ENCODE measurements around the gene MGST1. TPM values are rescaled to one million over a fixed set of nuclear protein-coding genes. Genes with fewer than 3 reads are reported as not detected.

MGST1 gene, protein sequence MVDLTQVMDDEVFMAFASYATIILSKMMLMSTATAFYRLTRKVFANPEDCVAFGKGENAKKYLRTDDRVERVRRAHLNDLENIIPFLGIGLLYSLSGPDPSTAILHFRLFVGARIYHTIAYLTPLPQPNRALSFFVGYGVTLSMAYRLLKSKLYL
- total RNA-seq (1 to 10 TPM; 1.4 to 9.6 (median 5.9) TPM), polyA plus RNA-seq (1 to 10 TPM; 2.0 to 5.5 (median 5.3) TPM)
- long read RNA-seq, donor 1, partial matches to known transcripts, result 0 of 2 reads
- long read RNA-seq, donor 1, other reads (novel, unspliced or antisense), result 0 of 2 reads
- long read RNA-seq, donor 2, transcript MGST1-205 (4 exons, 914 nt), result major isoform, 7 of 8 reads
- long read RNA-seq, donor 2, partial matches to known transcripts, result 0 of 8 reads
- long read RNA-seq, donor 2, other reads (novel, unspliced or antisense), result 0 of 8 reads

DNA sequence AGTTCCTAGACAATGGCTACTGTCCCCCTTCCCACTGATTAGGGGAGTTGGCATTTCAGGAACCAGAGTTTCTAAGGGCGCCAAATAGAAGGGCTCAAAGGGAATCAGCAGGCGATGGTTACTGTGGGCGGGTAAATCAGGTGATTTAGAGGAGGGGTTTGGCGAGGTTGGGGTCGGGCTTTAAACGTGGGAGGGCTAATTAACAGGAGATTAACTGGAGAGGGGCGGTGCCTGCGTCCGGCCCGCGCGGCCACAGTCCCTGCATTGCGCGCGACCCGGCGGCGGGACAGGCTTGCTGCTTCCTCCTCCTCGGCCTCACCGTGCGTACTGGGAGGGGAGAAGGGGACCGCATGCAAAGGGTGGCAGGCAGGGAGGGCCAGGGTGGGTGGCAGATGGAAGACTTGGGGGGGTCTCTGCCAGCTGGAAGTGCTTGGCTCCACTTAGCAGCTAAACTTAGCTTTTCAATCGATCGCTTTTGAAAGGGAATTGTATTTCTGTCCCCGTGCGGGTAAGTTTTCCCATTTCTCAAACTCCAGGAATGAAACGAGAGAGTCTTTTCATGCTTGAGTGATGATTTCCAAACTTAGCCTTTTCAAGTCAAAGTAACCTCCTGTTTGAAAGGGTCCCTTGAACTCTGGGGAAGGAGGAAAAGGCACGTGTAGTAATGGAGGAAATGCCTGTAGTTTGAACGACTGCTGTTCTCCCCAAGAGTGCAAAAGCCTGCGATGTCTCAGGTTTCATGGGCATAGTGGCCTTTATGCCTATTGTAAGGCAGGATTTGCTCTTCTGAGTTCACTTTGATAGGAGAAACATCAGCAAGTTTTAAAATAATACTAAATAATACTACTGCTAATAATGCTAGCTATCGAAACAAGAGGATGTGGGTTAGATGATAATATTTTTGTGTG lies at the start of gene MGST1:
MGST1 (plus strand) TSS at position 255 of the 908 bp plus-strand sequence. CDS start 6,608 bp downstream, outside the sequence.
- no peaks in the 10 kb centered on the region for H3K9me3 ChIP-seq
- H3K36me3 ChIP-seq, result no peaks in the 10 kb centered on the region
- peak; percentile 88 for DNase-seq
- H3K4me1 ChIP-seq, result peaks cover 0 to 23% (median 7%) of the 10 kb centered on the region in 6 donors
- intact Hi-C loops (cut with DNase I; ENCODE audit: low total_unique reads), result no loop called here
- H3K4me3 ChIP-seq, result peak within 1 kb of the TSS in 5 of 8 donors; percentile 15 to 61 (median 37)
- 4 to 12% (median 5%) methylated on average over 29 to 31 of the region's 31 CpGs for WGBS, 5 donors
- H3K27ac ChIP-seq, result peak within 1 kb of the TSS in 3 of 8 donors; percentile 10 to 69 (median 67)
- peaks cover 0 to 23% (median 0%) of the 10 kb centered on the region in 7 donors for H3K27me3 ChIP-seq (replicated peaks in 1 of 7)
- TF ChIP-seq POLR2AphosphoS5 (IDR thresholded peaks at IDR 0.05), result peak in 1 of 3 donors; percentile 52
- TF ChIP-seq, protein P1, sequence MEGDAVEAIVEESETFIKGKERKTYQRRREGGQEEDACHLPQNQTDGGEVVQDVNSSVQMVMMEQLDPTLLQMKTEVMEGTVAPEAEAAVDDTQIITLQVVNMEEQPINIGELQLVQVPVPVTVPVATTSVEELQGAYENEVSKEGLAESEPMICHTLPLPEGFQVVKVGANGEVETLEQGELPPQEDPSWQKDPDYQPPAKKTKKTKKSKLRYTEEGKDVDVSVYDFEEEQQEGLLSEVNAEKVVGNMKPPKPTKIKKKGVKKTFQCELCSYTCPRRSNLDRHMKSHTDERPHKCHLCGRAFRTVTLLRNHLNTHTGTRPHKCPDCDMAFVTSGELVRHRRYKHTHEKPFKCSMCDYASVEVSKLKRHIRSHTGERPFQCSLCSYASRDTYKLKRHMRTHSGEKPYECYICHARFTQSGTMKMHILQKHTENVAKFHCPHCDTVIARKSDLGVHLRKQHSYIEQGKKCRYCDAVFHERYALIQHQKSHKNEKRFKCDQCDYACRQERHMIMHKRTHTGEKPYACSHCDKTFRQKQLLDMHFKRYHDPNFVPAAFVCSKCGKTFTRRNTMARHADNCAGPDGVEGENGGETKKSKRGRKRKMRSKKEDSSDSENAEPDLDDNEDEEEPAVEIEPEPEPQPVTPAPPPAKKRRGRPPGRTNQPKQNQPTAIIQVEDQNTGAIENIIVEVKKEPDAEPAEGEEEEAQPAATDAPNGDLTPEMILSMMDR (IDR thresholded peaks at IDR 0.05 in 8 of 11, conservative IDR thresholded peaks at IDR 0.05 in 3 of 11), result no peak
- no peak for TF ChIP-seq POLR2A (IDR thresholded peaks at IDR 0.05)

DNA sequence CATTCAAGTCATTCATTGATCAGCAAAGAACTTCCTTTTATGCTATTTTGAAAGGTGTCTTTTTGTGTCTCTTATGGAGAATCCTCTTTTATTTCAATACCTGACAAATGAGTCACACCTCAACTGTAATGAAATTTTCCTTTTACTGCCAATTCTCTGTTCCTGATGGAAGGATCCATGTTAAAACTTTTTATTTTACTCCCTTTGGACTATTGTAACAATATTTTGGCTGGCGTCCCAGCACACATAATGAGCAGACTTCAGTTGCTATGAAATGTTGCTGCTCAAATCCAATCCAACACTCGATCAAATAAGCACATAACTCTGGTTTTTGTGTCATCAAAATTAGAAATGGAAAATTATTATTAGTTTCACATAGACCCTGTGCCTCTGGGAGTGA lies 48.0 kb upstream of the MGST1 start:
- H3K27me3 ChIP-seq (replicated peaks in 1 of 7), result no peaks in the 10 kb centered on the region
- intact Hi-C loops (cut with DNase I; ENCODE audit: low total_unique reads), result no loop called here
- no peak for DNase-seq
- no peak overlapping the region for H3K4me3 ChIP-seq
- no peak for TF ChIP-seq POLR2AphosphoS5 (IDR thresholded peaks at IDR 0.05)
- TF ChIP-seq, protein P1 (IDR thresholded peaks at IDR 0.05 in 8 of 11, conservative IDR thresholded peaks at IDR 0.05 in 3 of 11), result no peak
- TF ChIP-seq POLR2A (IDR thresholded peaks at IDR 0.05), result no peak
- no peaks in the 10 kb centered on the region for H3K36me3 ChIP-seq
- no peaks in the 10 kb centered on the region for H3K9me3 ChIP-seq
- H3K27ac ChIP-seq, result no peak overlapping the region
- H3K4me1 ChIP-seq, result no peaks in the 10 kb centered on the region
- WGBS, 5 donors, result 61 to 83% (median 78%) methylated on average over 2 of the region's 2 CpGs

DNA sequence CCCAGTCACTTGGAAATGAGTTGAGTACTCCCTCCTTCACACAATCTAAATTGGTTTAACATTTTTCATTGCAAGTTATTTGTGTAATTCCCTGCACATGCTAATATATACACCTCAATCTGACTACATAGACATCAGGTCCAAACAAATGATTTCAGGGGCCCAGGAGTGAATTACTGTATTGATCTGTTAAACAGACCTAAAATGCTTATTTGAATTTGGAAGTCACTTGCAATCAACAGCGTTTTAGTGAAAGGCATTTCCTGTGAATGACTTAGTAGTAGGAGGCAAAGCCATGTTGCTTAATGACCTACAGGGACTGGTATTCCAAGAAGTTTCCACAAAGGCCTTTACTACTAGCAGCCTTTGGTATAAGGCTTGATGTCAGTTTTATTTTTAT lies 47.3 kb upstream of the MGST1 start:
- 10 to 36% (median 17%) methylated on average over 1 of the region's 1 CpG for WGBS, 5 donors
- intact Hi-C loops (cut with DNase I; ENCODE audit: low total_unique reads), result no loop called here
- H3K4me3 ChIP-seq, result no peak overlapping the region
- H3K27me3 ChIP-seq (replicated peaks in 1 of 7), result no peaks in the 10 kb centered on the region
- H3K36me3 ChIP-seq, result no peaks in the 10 kb centered on the region
- H3K4me1 ChIP-seq, result no peaks in the 10 kb centered on the region
- H3K9me3 ChIP-seq, result no peaks in the 10 kb centered on the region
- H3K27ac ChIP-seq, result no peak overlapping the region
- no peak for TF ChIP-seq POLR2A (IDR thresholded peaks at IDR 0.05)
- TF ChIP-seq, protein P1 (IDR thresholded peaks at IDR 0.05 in 8 of 11, conservative IDR thresholded peaks at IDR 0.05 in 3 of 11), result no peak
- TF ChIP-seq POLR2AphosphoS5 (IDR thresholded peaks at IDR 0.05), result no peak
- no peak for DNase-seq
